Effector memory CD4-positive, alpha-beta T cell (primary cell): ENCODE measurements around the gene LSAMP.

Source experiments
- DNase-seq, 3 donors: peaks; one replicate each; pipeline ENCODE4 v3.0.0-alpha.2; 2020
- H3K27ac ChIP-seq: 2 replicates; pipeline ENCODE4 v1.7.0; 2013; ENCODE audit warnings: mild to moderate bottlenecking, low read length, moderate library complexity; ENCODE audit not compliant: insufficient read depth, poor library complexity, severe bottlenecking
- H3K27me3 ChIP-seq: replicated peaks from 2 replicates; pipeline ENCODE4 v1.7.0; 2013; ENCODE audit warnings: mild to moderate bottlenecking, low read length; ENCODE audit not compliant: insufficient read depth, control insufficient read depth, poor library complexity, severe bottlenecking
- H3K36me3 ChIP-seq: 2 replicates; pipeline ENCODE4 v1.7.0; 2013; ENCODE audit warnings: mild to moderate bottlenecking, low read length, moderate library complexity; ENCODE audit not compliant: control insufficient read depth, insufficient read depth
- H3K4me1 ChIP-seq: 2 replicates; pipeline ENCODE4 v1.7.0; 2013; ENCODE audit warnings: low read length, mild to moderate bottlenecking; ENCODE audit not compliant: control insufficient read depth, insufficient read depth, poor library complexity, severe bottlenecking
- H3K4me3 ChIP-seq: 2 replicates; pipeline ENCODE4 v1.7.0; 2013; ENCODE audit warnings: low read length, low read depth, mild to moderate bottlenecking; ENCODE audit not compliant: insufficient read depth, poor library complexity, severe bottlenecking
- H3K9me3 ChIP-seq: 2 replicates; pipeline ENCODE4 v1.7.0; 2013; ENCODE audit warnings: mild to moderate bottlenecking, low read length, moderate library complexity; ENCODE audit not compliant: control insufficient read depth

LSAMP gene

GRCh38 chr3:115876876-115877614 lies 568.2 kb downstream of the LSAMP start:
- Histone ChIP-seq H3K4me1 (no peaks in the 10 kb centered on the region), H3K4me3 (no peak overlapping the region), H3K36me3 (no peaks in the 10 kb centered on the region), H3K9me3 (no peaks in the 10 kb centered on the region), H3K27ac (no peak overlapping the region), H3K27me3 (no peaks in the 10 kb centered on the region)
- DNase-seq = no peak

GRCh38 chr3:115875460-115875859 lies 569.8 kb downstream of the LSAMP start:
- H3K27ac ChIP-seq = no peak overlapping the region
- DNase-seq = no peak
- no peaks in the 10 kb centered on the region for H3K36me3 ChIP-seq
- H3K4me1 ChIP-seq = no peaks in the 10 kb centered on the region
- no peaks in the 10 kb centered on the region for H3K27me3 ChIP-seq
- no peaks in the 10 kb centered on the region for H3K9me3 ChIP-seq
- H3K4me3 ChIP-seq = no peak overlapping the region

- Histone ChIP-seq H3K27me3 (no peaks in the 10 kb centered on the region), H3K4me3 (no peak overlapping the region), H3K36me3 (no peaks in the 10 kb centered on the region), H3K27ac (no peak overlapping the region), H3K4me1 (no peaks in the 10 kb centered on the region), H3K9me3 (no peaks in the 10 kb centered on the region)
- DNase-seq = no peak
Observed at GRCh38 chr3:115871735-115872134, 573.6 kb downstream of the LSAMP start.

- no peaks in the 10 kb centered on the region for H3K27me3 ChIP-seq
- no peaks in the 10 kb centered on the region for H3K4me1 ChIP-seq
- H3K27ac ChIP-seq = no peak overlapping the region
- H3K9me3 ChIP-seq = no peaks in the 10 kb centered on the region
- no peak overlapping the region for H3K4me3 ChIP-seq
- DNase-seq = no peak
- H3K36me3 ChIP-seq = no peaks in the 10 kb centered on the region
Observed at GRCh38 chr3:115864911-115865310, 580.4 kb downstream of the LSAMP start.

- H3K4me3 ChIP-seq = no peak overlapping the region
- no peaks in the 10 kb centered on the region for H3K4me1 ChIP-seq
- no peaks in the 10 kb centered on the region for H3K36me3 ChIP-seq
- H3K27me3 ChIP-seq = no peaks in the 10 kb centered on the region
- H3K27ac ChIP-seq = no peak overlapping the region
- H3K9me3 ChIP-seq = no peaks in the 10 kb centered on the region
- no peak for DNase-seq
Observed at GRCh38 chr3:115862849-115863248, 582.4 kb downstream of the LSAMP start.

- no peak for DNase-seq
- no peaks in the 10 kb centered on the region for H3K9me3 ChIP-seq
- H3K27me3 ChIP-seq = no peaks in the 10 kb centered on the region
- H3K36me3 ChIP-seq = no peaks in the 10 kb centered on the region
- H3K4me3 ChIP-seq = no peak overlapping the region
- no peak overlapping the region for H3K27ac ChIP-seq
- no peaks in the 10 kb centered on the region for H3K4me1 ChIP-seq
Observed at GRCh38 chr3:115862099-115862498, 583.2 kb downstream of the LSAMP start.

- H3K27me3 ChIP-seq = no peaks in the 10 kb centered on the region
- H3K4me1 ChIP-seq = no peaks in the 10 kb centered on the region
- H3K4me3 ChIP-seq = no peak overlapping the region
- no peak overlapping the region for H3K27ac ChIP-seq
- no peak for DNase-seq
- H3K36me3 ChIP-seq = no peaks in the 10 kb centered on the region
- H3K9me3 ChIP-seq = no peaks in the 10 kb centered on the region
Observed at GRCh38 chr3:115861166-115861733, 584.0 kb downstream of the LSAMP start.

GRCh38 chr3:115860766-115861165 lies 584.5 kb downstream of the LSAMP start:
- Histone ChIP-seq H3K9me3 (no peaks in the 10 kb centered on the region), H3K4me3 (no peak overlapping the region), H3K27ac (no peak overlapping the region), H3K27me3 (no peaks in the 10 kb centered on the region), H3K36me3 (no peaks in the 10 kb centered on the region), H3K4me1 (no peaks in the 10 kb centered on the region)
- DNase-seq = no peak

GRCh38 chr3:115859002-115859807 lies 586.1 kb downstream of the LSAMP start:
- H3K9me3 ChIP-seq = no peaks in the 10 kb centered on the region
- no peak for DNase-seq
- H3K4me3 ChIP-seq = no peak overlapping the region
- no peak overlapping the region for H3K27ac ChIP-seq
- no peaks in the 10 kb centered on the region for H3K4me1 ChIP-seq
- H3K36me3 ChIP-seq = no peaks in the 10 kb centered on the region
- H3K27me3 ChIP-seq = no peaks in the 10 kb centered on the region

GRCh38 chr3:115857518-115858136 lies 587.7 kb downstream of the LSAMP start:
- Histone ChIP-seq H3K9me3 (no peaks in the 10 kb centered on the region), H3K4me3 (no peak overlapping the region), H3K4me1 (no peaks in the 10 kb centered on the region), H3K36me3 (no peaks in the 10 kb centered on the region), H3K27me3 (no peaks in the 10 kb centered on the region), H3K27ac (no peak overlapping the region)
- DNase-seq = no peak
